HepG2 (cell line): ENCODE results near the gene MTCH1. TPM values are rescaled to one million over a fixed set of nuclear protein-coding genes. Genes with fewer than 3 reads are reported as not detected.
A peak's percentile ranks its signal among the peaks of the same experiment; 100 is the strongest.

ENCODE experiments used
- ATRX ChIP-seq: sonication (generic); formaldehyde crosslinking; IDR thresholded peaks from 2 replicates; pipeline ENCODE4 v1.4.0; 2020; ENCODE audit warnings: missing genetic modification reagents, borderline replicate concordance
- CEBPG ChIP-seq: IDR thresholded peaks from 2 replicates; pipeline ENCODE4 v1.6.1; 2016
- CREM ChIP-seq, 2 experiments: sonication (generic) in 1 of 2; formaldehyde crosslinking in 1 of 2; IDR thresholded peaks; 2 replicates each; pipeline versions ENCODE4 v1.4.0 to v1.6.1; 2016 to 2020; ENCODE audit warnings: antibody characterized with exemption in 1 of 2, mild to moderate bottlenecking in 1 of 2, missing genetic modification reagents in 1 of 2
- GATAD2A ChIP-seq: IDR thresholded peaks from 2 replicates; pipeline ENCODE4 v1.6.1; 2016
- HIVEP1 ChIP-seq: sonication (generic); formaldehyde crosslinking; IDR thresholded peaks from 2 replicates; pipeline ENCODE4 v1.4.0; 2020; ENCODE audit warnings: mild to moderate bottlenecking, missing genetic modification reagents
- ISL2 ChIP-seq: sonication (generic); formaldehyde crosslinking; IDR thresholded peaks from 2 replicates; pipeline ENCODE4 v1.5.0; 2020; ENCODE audit warnings: missing genetic modification reagents
- MTA3 ChIP-seq: sonication (generic); formaldehyde crosslinking; IDR thresholded peaks from 2 replicates; pipeline ENCODE4 v1.4.0; 2020; ENCODE audit warnings: missing genetic modification reagents
- NFATC3 ChIP-seq: sonication (generic); formaldehyde crosslinking; IDR thresholded peaks from 2 replicates; pipeline ENCODE4 v1.5.1; 2020; ENCODE audit warnings: mild to moderate bottlenecking, missing genetic modification reagents
- RBM39 ChIP-seq: fragments of 200-400 bp; formaldehyde crosslinking; IDR thresholded peaks from one replicate; pipeline ENCODE4 v1.6.1; 2018; ENCODE audit warnings: antibody characterized with exemption, mild to moderate bottlenecking, low read depth, low read length; ENCODE audit not compliant: poor library complexity, severe bottlenecking
- SAFB2 ChIP-seq: sonication (generic); formaldehyde crosslinking; IDR thresholded peaks from 2 replicates; pipeline ENCODE4 v1.5.1; 2020; ENCODE audit warnings: missing genetic modification reagents, low read depth, mild to moderate bottlenecking, borderline replicate concordance
- TBX2 ChIP-seq: sonication (generic); formaldehyde crosslinking; IDR thresholded peaks from 2 replicates; pipeline ENCODE4 v1.5.0; 2020; ENCODE audit warnings: missing genetic modification reagents, mild to moderate bottlenecking, borderline replicate concordance
- TOE1 ChIP-seq: sonication (generic); formaldehyde crosslinking; IDR thresholded peaks from 2 replicates; pipeline ENCODE4 v1.4.0; 2020; ENCODE audit warnings: mild to moderate bottlenecking, missing genetic modification reagents
- YEATS2 ChIP-seq: sonication (generic); formaldehyde crosslinking; IDR thresholded peaks from 2 replicates; pipeline ENCODE4 v1.4.0; 2020; ENCODE audit warnings: missing genetic modification reagents, borderline replicate concordance
- ZNF17 ChIP-seq: sonication (generic); formaldehyde crosslinking; IDR thresholded peaks from 2 replicates; pipeline ENCODE4 v1.5.0; 2020; ENCODE audit warnings: mild to moderate bottlenecking, missing genetic modification reagents
- ZNF350 ChIP-seq: sonication (generic); formaldehyde crosslinking; IDR thresholded peaks from 2 replicates; pipeline ENCODE4 v1.4.0; 2020; ENCODE audit warnings: mild to moderate bottlenecking, low read depth, missing genetic modification reagents, borderline replicate concordance
- ZUFSP ChIP-seq: sonication (generic); formaldehyde crosslinking; IDR thresholded peaks from 2 replicates; pipeline ENCODE4 v1.9.0; 2021; ENCODE audit warnings: missing genetic modification reagents, mild to moderate bottlenecking, borderline replicate concordance
- polyA plus RNA-seq, 8 experiments: library from polyadenylated mRNA; depleted of rRNA in 3 of 8; stranded (reverse) in 7 of 8; unstranded in 1 of 8; fragments of >200 nt; fragmentation: Illumina TruSeq in 4 of 8; extraction: Trizol in 4 of 8; gene quantifications; 2 replicates each; pipeline versions ENCODE4 v1.2.1 to v1.2.3, GENCODE V29; 2011 to 2016; ENCODE audit warnings: low read depth in 4 of 8, missing spikeins in 1 of 8, mixed read lengths in 1 of 8; ENCODE audit not compliant: insufficient read depth in 1 of 8
- total RNA-seq, 5 experiments: library from RNA; depleted of rRNA; stranded (reverse); fragments of >200 nt; fragmentation: Illumina TruSeq; extraction: Trizol; gene quantifications; 2 replicates each; pipeline ENCODE4 v1.2.3, GENCODE V29; 2016; ENCODE audit warnings: low read depth in 1 of 5
- TF ChIP-seq, protein P1 (sequence below): sonication (generic); formaldehyde crosslinking; IDR thresholded peaks from 2 replicates; pipeline ENCODE4 v1.4.0; 2020; ENCODE audit warnings: missing genetic modification reagents
- TF ChIP-seq, protein P2 (sequence below): sonication (generic); formaldehyde crosslinking; IDR thresholded peaks from 2 replicates; pipeline ENCODE4 v1.4.0; 2020; ENCODE audit warnings: missing genetic modification reagents
- TF ChIP-seq, protein P3 (sequence below): sonication (generic); formaldehyde crosslinking; IDR thresholded peaks from 2 replicates; pipeline ENCODE4 v1.4.0; 2020; ENCODE audit warnings: mild to moderate bottlenecking, missing genetic modification reagents
- TF ChIP-seq, protein P4 (sequence below): IDR thresholded peaks from 2 replicates; pipeline ENCODE4 v1.6.1; 2016; ENCODE audit warnings: control low read depth

Gene MTCH1
- total and polyA plus RNA-seq, 2 of the 13 experiments (the other 11 are each of a cell fraction or from before 2014, with no cell fraction given) = 86.2 to 144 TPM

GRCh38 chr6:37029249-37029971, 43.4 kb upstream of the MTCH1 start (continued):
- TF ChIP-seq NFATC3 (CRISPR knock-in tag) = no peak
- TF ChIP-seq TOE1 (CRISPR knock-in tag) = no peak
- TF ChIP-seq, protein P1, sequence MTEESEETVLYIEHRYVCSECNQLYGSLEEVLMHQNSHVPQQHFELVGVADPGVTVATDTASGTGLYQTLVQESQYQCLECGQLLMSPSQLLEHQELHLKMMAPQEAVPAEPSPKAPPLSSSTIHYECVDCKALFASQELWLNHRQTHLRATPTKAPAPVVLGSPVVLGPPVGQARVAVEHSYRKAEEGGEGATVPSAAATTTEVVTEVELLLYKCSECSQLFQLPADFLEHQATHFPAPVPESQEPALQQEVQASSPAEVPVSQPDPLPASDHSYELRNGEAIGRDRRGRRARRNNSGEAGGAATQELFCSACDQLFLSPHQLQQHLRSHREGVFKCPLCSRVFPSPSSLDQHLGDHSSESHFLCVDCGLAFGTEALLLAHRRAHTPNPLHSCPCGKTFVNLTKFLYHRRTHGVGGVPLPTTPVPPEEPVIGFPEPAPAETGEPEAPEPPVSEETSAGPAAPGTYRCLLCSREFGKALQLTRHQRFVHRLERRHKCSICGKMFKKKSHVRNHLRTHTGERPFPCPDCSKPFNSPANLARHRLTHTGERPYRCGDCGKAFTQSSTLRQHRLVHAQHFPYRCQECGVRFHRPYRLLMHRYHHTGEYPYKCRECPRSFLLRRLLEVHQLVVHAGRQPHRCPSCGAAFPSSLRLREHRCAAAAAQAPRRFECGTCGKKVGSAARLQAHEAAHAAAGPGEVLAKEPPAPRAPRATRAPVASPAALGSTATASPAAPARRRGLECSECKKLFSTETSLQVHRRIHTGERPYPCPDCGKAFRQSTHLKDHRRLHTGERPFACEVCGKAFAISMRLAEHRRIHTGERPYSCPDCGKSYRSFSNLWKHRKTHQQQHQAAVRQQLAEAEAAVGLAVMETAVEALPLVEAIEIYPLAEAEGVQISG (CRISPR knock-in tag) = 0 out of 2 replicates have a peak, but pooled peaks have one; percentile 25
- TF ChIP-seq CEBPG (CRISPR knock-in tag) = no peak; the same call in 1 of the 2 replicates
- TF ChIP-seq CREM (IDR thresholded peaks at IDR 0.05) = no peak
- no peak for TF ChIP-seq CREM (CRISPR knock-in tag; IDR thresholded peaks at IDR 0.05)
- TF ChIP-seq ZNF350 = peak; percentile 60; the same call in 1 of the 2 replicates
- TF ChIP-seq, protein P2, sequence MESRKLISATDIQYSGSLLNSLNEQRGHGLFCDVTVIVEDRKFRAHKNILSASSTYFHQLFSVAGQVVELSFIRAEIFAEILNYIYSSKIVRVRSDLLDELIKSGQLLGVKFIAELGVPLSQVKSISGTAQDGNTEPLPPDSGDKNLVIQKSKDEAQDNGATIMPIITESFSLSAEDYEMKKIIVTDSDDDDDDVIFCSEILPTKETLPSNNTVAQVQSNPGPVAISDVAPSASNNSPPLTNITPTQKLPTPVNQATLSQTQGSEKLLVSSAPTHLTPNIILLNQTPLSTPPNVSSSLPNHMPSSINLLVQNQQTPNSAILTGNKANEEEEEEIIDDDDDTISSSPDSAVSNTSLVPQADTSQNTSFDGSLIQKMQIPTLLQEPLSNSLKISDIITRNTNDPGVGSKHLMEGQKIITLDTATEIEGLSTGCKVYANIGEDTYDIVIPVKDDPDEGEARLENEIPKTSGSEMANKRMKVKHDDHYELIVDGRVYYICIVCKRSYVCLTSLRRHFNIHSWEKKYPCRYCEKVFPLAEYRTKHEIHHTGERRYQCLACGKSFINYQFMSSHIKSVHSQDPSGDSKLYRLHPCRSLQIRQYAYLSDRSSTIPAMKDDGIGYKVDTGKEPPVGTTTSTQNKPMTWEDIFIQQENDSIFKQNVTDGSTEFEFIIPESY = peak; percentile 64
- peak; percentile 83 for TF ChIP-seq GATAD2A
- TF ChIP-seq, protein P3, sequence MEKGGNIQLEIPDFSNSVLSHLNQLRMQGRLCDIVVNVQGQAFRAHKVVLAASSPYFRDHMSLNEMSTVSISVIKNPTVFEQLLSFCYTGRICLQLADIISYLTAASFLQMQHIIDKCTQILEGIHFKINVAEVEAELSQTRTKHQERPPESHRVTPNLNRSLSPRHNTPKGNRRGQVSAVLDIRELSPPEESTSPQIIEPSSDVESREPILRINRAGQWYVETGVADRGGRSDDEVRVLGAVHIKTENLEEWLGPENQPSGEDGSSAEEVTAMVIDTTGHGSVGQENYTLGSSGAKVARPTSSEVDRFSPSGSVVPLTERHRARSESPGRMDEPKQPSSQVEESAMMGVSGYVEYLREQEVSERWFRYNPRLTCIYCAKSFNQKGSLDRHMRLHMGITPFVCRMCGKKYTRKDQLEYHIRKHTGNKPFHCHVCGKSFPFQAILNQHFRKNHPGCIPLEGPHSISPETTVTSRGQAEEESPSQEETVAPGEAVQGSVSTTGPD = no peak
- TF ChIP-seq YEATS2 (CRISPR knock-in tag) = peak; percentile 70
- no peak for TF ChIP-seq ATRX (CRISPR knock-in tag)
- no peak for TF ChIP-seq ZNF17 (CRISPR knock-in tag)
- TF ChIP-seq TBX2 = peak; percentile 24; the same call in 1 of the 2 replicates
- no peak for TF ChIP-seq RBM39
- no peak for TF ChIP-seq MTA3 (CRISPR knock-in tag)
- TF ChIP-seq HIVEP1 (CRISPR knock-in tag) = no peak
- no peak for TF ChIP-seq SAFB2
- no peak for TF ChIP-seq ZUFSP
- TF ChIP-seq, protein P4, sequence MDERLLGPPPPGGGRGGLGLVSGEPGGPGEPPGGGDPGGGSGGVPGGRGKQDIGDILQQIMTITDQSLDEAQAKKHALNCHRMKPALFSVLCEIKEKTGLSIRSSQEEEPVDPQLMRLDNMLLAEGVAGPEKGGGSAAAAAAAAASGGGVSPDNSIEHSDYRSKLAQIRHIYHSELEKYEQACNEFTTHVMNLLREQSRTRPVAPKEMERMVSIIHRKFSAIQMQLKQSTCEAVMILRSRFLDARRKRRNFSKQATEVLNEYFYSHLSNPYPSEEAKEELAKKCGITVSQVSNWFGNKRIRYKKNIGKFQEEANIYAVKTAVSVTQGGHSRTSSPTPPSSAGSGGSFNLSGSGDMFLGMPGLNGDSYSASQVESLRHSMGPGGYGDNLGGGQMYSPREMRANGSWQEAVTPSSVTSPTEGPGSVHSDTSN (CRISPR knock-in tag) = no peak
- TF ChIP-seq ISL2 (CRISPR knock-in tag) = no peak
